Psoas muscle (tissue), 7 donors: ENCODE results near the gene ACSL4. TPM values are rescaled to one million over a fixed set of nuclear protein-coding genes. Genes with fewer than 3 reads are reported as not detected.

Source experiments
- polyA plus RNA-seq, 3 donors: library from polyadenylated mRNA; stranded (reverse); fragments of 200-250 nt; gene quantifications; one replicate each; pipeline ENCODE4 v1.2.3, GENCODE V29; 2013
- total RNA-seq, 4 donors: library from RNA; stranded (reverse); fragmentation: NEBNext Ultra II Directional in 2 of 4; extraction: Animal tissue kit (Norgen Biotek cat#: 25700) in 2 of 4; gene quantifications; one replicate each; pipeline versions ENCODE4 v1.2.1 to v1.2.4, GENCODE V29; 2021 to 2023
- donor health status: healthy with polysubstance abuse.
- donor health status: DM: no; HTN: no; CAD: no; lungs with moderate emphysema.
- donor health status: Bipolar disorder and iron deficiency.
- donor health status: healthy.
- donor health status: DM: no; HTN: no; CAD: no.
- donor health status: DM: no; HTN: no; CAD: no.
- donor health status: DM: yes; HTN: yes; CAD: no.

Gene ACSL4
- total and polyA plus RNA-seq, 7 donors, result 16.4 to 36.0 (median 20.5) TPM

Other genes starting within 250 kb of the ACSL4 start
- gene NXT2, start 196.4 kb downstream of the ACSL4 start, total RNA-seq, result 1 to 10 TPM; 1.2 to 2.6 (median 2.1) TPM
- gene NXT2, start 196.4 kb downstream of the ACSL4 start, polyA plus RNA-seq, result 1 to 10 TPM; 2.0 to 4.4 (median 2.8) TPM
- gene KCNE5, start 108.1 kb downstream of the ACSL4 start, total RNA-seq, result under 1 TPM in 2 of 4 donors, not detected in 2; 0.26 to 0.64 TPM
- gene KCNE5, start 108.1 kb downstream of the ACSL4 start, polyA plus RNA-seq, result under 1 TPM; 0.14 to 0.78 (median 0.47) TPM